WI38 (cell line): Measurements from ENCODE around the gene KPNA2.
"Not testable (repeated sequence)": the region's sequence is repeated elsewhere in the genome, so short reads cannot be mapped to it uniquely, and the experiment has no call there.

ENCODE experiments used
- H3K4me3 ChIP-seq: 2 replicates; pipeline ENCODE4 v1.5.1; 2011; ENCODE audit warnings: low read depth, mild to moderate bottlenecking, control low read depth, low read length
- TF ChIP-seq, protein P1 (sequence below): IDR thresholded peaks from 2 replicates; pipeline ENCODE4 v1.5.1; 2012; ENCODE audit warnings: low read depth, mild to moderate bottlenecking, control low read depth, low read length

Gene KPNA2

DNA sequence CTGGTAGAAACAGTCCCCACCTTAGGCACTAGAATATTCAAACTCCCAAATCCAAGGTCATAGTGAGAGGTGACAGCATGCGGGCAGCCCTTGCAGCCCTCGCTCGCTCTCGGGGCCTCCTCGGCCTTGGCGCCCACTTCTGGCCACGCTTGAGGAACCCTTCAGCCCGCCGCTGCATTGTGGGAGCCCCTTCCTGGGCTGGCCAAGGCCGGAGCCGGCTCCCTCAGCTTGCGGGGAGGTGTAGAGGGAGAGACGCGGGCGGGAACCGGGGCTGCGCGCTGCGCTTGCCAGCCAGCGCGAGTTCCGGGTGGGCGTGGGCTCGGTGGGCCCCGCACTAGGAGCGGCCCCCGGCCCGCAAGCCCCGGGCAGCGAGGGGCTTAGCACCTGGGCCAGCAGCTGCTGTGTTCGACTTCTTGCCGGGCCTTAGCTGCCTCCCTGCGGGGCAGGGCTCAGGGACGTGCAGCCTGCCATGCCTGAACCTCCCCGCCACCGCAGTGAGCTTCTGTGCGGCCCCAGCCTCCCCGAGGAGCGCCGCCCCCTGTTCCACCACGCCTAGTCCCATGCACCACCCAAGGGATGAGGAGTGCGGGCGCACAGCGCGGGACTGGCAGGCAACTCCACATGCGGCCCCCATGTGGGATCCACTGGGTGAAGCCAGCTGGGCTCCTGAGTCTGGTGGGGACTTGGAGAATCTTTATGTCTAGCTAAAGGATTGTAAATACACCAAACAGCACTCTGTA is 45.0 kb downstream of the KPNA2 start:
- H3K4me3 ChIP-seq = no peak overlapping the region
- TF ChIP-seq, protein P1, sequence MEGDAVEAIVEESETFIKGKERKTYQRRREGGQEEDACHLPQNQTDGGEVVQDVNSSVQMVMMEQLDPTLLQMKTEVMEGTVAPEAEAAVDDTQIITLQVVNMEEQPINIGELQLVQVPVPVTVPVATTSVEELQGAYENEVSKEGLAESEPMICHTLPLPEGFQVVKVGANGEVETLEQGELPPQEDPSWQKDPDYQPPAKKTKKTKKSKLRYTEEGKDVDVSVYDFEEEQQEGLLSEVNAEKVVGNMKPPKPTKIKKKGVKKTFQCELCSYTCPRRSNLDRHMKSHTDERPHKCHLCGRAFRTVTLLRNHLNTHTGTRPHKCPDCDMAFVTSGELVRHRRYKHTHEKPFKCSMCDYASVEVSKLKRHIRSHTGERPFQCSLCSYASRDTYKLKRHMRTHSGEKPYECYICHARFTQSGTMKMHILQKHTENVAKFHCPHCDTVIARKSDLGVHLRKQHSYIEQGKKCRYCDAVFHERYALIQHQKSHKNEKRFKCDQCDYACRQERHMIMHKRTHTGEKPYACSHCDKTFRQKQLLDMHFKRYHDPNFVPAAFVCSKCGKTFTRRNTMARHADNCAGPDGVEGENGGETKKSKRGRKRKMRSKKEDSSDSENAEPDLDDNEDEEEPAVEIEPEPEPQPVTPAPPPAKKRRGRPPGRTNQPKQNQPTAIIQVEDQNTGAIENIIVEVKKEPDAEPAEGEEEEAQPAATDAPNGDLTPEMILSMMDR = no peak

DNA sequence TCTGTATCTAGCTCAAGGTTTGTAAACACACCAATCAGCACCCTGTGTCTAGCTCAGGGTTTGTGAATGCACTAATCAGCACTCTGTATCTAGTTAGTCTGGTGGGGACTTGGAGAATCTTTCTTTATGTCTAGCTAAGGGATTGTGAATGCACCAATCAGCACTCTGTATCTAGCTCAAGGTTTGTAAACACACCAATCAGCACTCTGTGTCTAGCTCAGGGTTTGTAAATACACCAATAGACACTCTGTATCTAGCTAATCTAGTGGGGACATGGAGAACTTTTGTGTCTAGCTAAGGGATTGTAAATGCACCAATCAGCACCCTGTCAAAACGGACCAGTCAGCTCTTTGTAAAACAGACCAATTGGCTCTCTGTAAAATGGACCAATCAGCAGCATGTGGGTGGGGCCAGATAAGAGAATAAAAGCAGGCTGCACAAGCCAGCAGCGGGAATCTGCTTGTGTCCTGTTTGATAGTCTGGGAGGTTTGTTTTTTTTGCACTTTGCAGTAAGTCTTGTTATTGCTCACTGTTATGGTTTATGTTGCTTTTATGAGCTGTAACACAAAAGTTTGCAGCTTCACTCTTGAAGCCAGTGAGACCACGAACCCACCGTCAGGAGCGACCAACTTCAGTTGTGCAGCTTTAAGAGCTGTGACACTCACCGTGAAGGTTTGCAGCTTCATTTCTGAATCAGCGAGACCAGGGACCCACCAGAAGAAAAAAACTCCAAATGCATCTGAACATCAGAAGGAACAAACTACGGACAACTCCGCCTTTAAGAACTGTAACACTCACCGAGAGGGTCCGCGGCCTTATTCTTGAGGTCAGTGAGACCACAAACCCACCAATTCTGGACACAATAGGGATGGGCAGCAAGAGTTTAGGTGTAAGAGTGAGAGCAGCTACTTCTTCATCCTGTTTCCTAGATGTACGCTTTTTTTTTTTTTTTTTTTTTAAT is 46.0 kb downstream of the KPNA2 start:
- H3K4me3 ChIP-seq = not testable (repeated sequence)

DNA sequence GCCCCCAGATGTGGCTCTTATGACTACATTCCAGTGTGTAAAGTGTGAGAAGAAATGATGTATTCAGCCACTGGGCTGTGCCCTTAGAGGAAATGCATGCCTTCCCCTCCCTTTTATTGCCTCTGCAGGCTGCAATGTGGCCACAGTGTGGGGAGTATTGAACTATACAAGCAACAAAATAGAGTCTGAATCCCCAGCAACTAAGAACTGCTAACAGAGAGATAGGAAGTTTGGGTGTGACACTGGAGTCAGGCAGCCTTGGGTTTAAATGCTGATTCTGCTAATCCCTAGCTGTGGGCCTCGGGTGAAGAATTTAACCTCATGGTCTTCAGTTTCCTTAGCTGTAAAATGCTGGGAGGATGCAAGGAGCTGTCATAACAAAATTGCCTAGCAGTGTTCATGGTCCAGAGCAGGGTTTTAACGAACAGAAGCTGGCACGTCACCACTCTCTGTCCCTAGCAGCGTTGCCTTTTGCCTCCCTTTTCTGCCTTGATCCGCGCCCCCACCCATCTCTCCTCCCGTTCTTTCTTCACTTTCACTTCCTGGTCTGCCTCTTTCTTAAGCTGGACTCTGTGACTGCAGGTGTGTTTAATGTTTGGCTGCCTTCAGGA is 50.3 kb downstream of the KPNA2 start:
- no peak overlapping the region for H3K4me3 ChIP-seq
- TF ChIP-seq, protein P1 = no peak

DNA sequence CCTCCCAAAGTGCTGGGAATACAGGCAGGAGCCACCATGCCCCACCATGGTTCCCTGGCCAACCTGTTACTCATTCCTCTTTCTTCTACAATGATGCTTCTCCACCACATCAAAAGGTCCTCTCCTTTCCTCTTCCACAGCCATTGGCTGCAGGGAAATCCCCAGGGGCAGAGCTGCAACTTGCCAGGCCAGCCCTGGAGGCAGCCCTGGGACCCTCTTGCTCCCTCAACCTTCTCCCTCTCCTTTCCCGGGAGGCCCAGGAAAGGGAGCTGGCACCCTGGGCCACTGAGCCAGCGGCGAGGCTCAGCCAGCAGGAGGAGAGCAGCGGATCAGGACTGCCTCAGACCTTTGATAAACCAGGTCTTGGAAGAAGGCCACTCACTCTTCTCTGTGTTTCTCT is 51.1 kb downstream of the KPNA2 start:
- not testable (repeated sequence) for H3K4me3 ChIP-seq

DNA sequence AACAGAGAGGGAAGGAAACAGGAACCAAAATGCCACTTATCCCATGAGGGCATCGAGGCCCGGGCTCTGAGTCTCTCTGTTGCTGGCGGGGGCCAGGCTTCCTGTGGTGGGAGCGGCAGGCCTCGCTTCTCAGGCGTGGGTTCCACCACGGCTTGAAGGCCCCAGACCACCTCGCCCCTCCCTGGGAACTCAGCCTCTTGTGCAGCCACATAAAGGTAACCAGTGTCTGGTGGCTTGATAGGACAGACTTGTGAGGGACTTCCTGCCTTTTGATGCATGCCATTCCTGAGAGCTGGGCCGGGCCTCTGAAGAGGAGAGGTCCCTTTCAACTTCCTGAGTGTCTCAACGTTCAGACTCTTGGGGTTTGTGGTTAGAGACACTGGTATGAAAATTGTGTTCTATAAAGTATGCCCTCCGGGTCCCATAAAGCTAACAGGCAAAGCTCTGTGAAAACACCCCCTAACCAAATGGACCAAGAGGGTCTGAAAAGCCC is 51.6 kb downstream of the KPNA2 start:
- not testable (repeated sequence) for H3K4me3 ChIP-seq

GRCh38 chr17:68087851-68088250 is 52.3 kb downstream of the KPNA2 start:
- no peak overlapping the region for H3K4me3 ChIP-seq

DNA sequence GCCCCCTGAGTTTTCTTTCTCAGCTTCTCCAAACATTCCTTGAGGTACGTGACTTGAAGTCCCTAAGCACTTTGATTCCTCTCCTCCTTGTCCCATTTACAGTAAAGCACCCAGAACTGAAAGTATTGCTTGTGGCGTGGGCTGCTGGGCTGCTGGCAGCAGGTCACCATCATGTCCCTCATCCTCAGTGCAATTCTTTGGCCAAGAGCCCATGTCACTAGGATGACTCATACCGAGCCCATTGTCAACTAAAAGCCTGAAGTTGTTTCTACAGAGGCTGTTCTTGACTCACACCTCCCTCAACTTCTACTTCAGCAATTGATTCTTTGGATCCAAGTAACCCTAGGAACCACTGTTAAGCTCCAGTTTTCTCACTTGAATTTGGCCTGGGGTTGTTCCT is 54.3 kb downstream of the KPNA2 start:
- no peak overlapping the region for H3K4me3 ChIP-seq
- TF ChIP-seq, protein P1 = no peak

More at GRCh38 chr17:68087851-68088250, 52.3 kb downstream of the KPNA2 start:
- TF ChIP-seq, protein P1 = no peak

DNA sequence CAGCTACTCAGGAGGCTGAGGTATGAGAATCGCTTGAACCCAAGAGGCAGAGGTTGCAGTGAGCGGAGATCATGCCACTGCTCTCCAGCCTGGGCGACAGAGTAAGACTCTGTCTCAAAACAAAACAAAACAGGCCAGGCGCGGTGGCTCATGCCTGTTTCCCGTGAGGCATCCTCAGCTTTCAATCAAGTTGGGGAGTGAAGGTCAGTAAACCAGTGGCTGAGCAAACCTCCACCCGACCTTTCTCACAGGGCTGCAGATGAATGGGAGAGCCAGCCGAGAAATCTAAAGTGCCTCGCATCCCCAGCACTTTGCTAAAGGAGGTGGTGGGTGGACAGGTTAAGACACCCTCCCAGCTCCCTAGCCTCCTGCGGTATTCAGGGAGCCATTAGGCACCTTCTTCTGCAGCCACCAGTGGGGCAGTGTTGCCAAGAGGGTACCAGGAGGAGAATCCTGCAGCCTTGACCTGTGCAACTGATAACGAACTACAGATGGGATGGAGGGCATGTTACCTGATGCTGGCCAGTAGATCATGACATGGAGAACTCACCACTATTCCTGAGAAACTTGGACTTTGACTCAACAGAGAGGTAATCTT is 59.0 kb downstream of the KPNA2 start:
- H3K4me3 ChIP-seq = no peak overlapping the region
- TF ChIP-seq, protein P1 = no peak
